Lung (tissue), 12 donors: Measurements from ENCODE around the gene CDH4. TPM values are rescaled to one million over a fixed set of nuclear protein-coding genes. Genes with fewer than 3 reads are reported as not detected.

Experiments
- ATAC-seq: fragments of 200-7000 bp; cut with Tn5 transposase; one replicate; pipeline ENCODE4 v1.9.1; 2020; ENCODE audit warnings: moderate number of reproducible peaks; ENCODE audit not compliant: insufficient read depth, low FRiP score
- DNase-seq, 3 donors: peaks; one replicate each; pipeline ENCODE4 v3.0.0-alpha.2; 2013 to 2017
- H3K27ac ChIP-seq, 2 donors: one replicate each; pipeline ENCODE4 v1.5.1; 2013; ENCODE audit warnings: mild to moderate bottlenecking in 2 of 2, moderate library complexity in 2 of 2, control low read depth in 1 of 2, inconsistent platforms in 1 of 2, low read depth in 1 of 2, low read length in 1 of 2
- H3K27me3 ChIP-seq, 3 donors: one replicate each; pipeline ENCODE4 v1.5.1; 2013; ENCODE audit warnings: low read length in 2 of 3; ENCODE audit not compliant: control insufficient read depth in 3 of 3, insufficient read depth in 3 of 3
- H3K36me3 ChIP-seq, 4 donors: one replicate each; pipeline ENCODE4 v1.5.1; 2013; ENCODE audit warnings: low read length in 4 of 4, mild to moderate bottlenecking in 1 of 4, moderate library complexity in 1 of 4; ENCODE audit not compliant: control insufficient read depth in 4 of 4, insufficient read depth in 4 of 4
- H3K4me1 ChIP-seq, 5 donors: one replicate each; pipeline ENCODE4 v1.5.1; 2013; ENCODE audit warnings: low read length in 5 of 5, mild to moderate bottlenecking in 2 of 5, moderate library complexity in 1 of 5; ENCODE audit not compliant: control insufficient read depth in 5 of 5, insufficient read depth in 5 of 5
- H3K4me3 ChIP-seq: one replicate; pipeline ENCODE4 v1.5.1; 2013; ENCODE audit warnings: mild to moderate bottlenecking, control low read depth, moderate library complexity
- H3K9ac ChIP-seq, 2 donors: one replicate each; pipeline ENCODE4 v1.5.1; 2013; ENCODE audit warnings: low read length in 2 of 2, control low read depth in 1 of 2; ENCODE audit not compliant: insufficient read depth in 1 of 2
- H3K9me3 ChIP-seq, 4 donors: one replicate each; pipeline ENCODE4 v1.5.1; 2013; ENCODE audit warnings: low read length in 3 of 4, mild to moderate bottlenecking in 1 of 4, moderate library complexity in 1 of 4; ENCODE audit not compliant: control insufficient read depth in 4 of 4, insufficient read depth in 3 of 4
- WGBS, 2 donors: extraction: QIAGEN DNeasy Blood & Tissue Kit; methylation state at CpG; one replicate each; pipeline ENCODE4 v1.1.7; 2013; 5-methylcytosine and 5-hydroxymethylcytosine counted together
- polyA plus RNA-seq, 2 donors: library from polyadenylated mRNA; stranded (reverse); fragments of 200-250 nt; gene quantifications; one replicate each; pipeline ENCODE4 v1.2.1, GENCODE V29; 2013
- total RNA-seq, 2 donors: library from RNA; depleted of rRNA in 1 of 2; stranded (reverse); fragments of >200 nt in 1 of 2; gene quantifications; one replicate each; pipeline ENCODE4 v1.2.1, GENCODE V29; 2014 to 2021
- TF ChIP-seq, protein P1 (sequence below): IDR thresholded peaks from 2 replicates; pipeline ENCODE4 v1.5.1; 2012; ENCODE audit warnings: mild to moderate bottlenecking; ENCODE audit errors: control extremely low read depth, extremely low read depth
- donor health status: control.
- donor health status: control.
- donor health status: Bipolar disorder and iron deficiency.
- donor health status: healthy.
- donor health status: DM: yes; HTN: yes; CAD: no.

Gene CDH4
- total and polyA plus RNA-seq, 4 donors, result 0.10 to 2.1 (median 0.34) TPM

DNA sequence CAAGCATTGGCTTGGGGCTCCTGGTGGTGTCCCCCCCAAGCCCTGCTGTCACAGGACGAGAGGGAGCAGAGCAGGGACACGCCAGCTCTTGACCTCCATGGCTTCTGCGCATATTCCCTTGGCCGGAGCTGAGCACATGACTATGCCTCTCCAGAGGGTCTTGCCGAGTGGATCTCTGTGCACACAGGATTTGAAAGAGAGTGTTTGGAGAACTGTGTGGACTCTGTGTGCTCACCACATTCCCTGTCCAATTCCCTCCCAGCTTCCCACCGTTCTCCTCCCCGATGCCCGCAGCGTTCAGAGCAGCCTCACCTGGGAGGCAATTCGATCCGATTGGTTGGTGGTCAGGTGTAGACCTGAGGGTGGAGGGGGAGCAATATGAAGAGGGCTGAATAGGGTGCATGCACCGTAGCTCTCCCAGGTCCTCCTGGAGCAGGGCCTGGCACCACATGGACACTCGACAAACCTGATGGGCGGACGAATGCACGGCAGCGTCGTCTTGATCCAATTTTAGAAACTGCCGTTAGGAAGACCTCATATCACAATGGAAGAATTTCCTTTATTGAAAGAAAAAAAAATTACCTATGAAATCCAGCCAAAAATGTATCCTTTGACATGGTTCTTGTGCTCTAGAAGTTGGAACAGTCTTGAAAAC lies 287.8 kb downstream of the CDH4 start:
- ATAC-seq, result no peak

DNA sequence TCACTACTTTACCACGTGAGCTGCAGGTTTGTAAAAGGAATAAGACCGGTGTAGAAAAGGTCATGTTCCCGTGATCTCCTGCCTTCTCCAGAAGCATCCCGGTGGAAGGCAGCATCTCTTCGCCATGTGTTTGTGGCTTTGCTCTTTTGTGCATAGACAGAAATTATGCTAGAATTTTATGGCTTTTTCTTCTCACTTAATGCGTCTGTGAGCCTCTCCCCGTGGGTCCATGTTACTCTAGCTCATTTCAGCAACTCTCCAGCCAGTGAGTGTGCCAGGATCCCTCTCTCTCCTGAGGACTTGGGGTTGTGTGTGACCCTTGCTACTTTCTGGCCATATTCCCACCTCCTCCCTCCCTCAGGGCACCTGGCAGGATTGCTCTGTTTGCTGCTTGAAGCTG lies 289.5 kb downstream of the CDH4 start:
- no peaks in the 10 kb centered on the region for H3K9me3 ChIP-seq
- H3K36me3 ChIP-seq, result no peaks in the 10 kb centered on the region
- no peak overlapping the region for H3K27ac ChIP-seq
- H3K4me1 ChIP-seq, result no peaks in the 10 kb centered on the region
- DNase-seq (no peak), ATAC-seq (no peak)
- WGBS, 2 donors, result 89 to 90% methylated on average over 7 of the region's 7 CpGs
- H3K27me3 ChIP-seq, result peaks cover 0 to 9% (median 0%) of the 10 kb centered on the region in 3 donors
- TF ChIP-seq, protein P1, sequence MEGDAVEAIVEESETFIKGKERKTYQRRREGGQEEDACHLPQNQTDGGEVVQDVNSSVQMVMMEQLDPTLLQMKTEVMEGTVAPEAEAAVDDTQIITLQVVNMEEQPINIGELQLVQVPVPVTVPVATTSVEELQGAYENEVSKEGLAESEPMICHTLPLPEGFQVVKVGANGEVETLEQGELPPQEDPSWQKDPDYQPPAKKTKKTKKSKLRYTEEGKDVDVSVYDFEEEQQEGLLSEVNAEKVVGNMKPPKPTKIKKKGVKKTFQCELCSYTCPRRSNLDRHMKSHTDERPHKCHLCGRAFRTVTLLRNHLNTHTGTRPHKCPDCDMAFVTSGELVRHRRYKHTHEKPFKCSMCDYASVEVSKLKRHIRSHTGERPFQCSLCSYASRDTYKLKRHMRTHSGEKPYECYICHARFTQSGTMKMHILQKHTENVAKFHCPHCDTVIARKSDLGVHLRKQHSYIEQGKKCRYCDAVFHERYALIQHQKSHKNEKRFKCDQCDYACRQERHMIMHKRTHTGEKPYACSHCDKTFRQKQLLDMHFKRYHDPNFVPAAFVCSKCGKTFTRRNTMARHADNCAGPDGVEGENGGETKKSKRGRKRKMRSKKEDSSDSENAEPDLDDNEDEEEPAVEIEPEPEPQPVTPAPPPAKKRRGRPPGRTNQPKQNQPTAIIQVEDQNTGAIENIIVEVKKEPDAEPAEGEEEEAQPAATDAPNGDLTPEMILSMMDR, result no peak
- no peak overlapping the region for H3K4me3 ChIP-seq
- no peak overlapping the region for H3K9ac ChIP-seq

More for the DNA sequence above, 287.8 kb downstream of the CDH4 start:
- WGBS, 2 donors, result 86 to 91% methylated on average over 19 of the region's 19 CpGs
- DNase-seq, result no peak
- Histone ChIP-seq H3K4me3 (no peak overlapping the region), H3K9me3 (no peaks in the 10 kb centered on the region), H3K4me1 (no peaks in the 10 kb centered on the region), H3K27me3 (peaks cover 0 to 3% (median 0%) of the 10 kb centered on the region in 3 donors), H3K36me3 (no peaks in the 10 kb centered on the region), H3K9ac (no peak overlapping the region), H3K27ac (no peak overlapping the region)
- TF ChIP-seq, protein P1, result no peak

DNA sequence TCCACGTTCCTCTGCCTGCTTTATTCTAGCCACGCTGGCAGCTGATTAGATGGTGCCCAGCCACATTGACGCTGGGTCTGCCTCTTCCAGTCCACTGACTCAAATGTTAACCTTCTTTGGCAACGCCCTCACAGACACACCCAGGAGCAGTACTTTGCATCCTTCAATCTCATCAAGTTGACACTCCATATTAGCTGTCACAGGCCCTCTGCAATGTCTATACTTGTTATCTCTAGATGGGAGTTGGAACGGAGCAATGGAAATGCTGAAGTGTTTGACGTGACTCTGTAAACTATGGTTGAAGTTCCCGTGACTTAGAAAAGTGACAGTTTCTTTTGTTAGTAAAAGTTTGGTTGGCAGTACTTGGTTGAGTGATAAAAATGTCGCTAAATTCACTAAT lies 291.0 kb downstream of the CDH4 start:
- H3K9me3 ChIP-seq, result no peaks in the 10 kb centered on the region
- no peaks in the 10 kb centered on the region for H3K36me3 ChIP-seq
- no peak overlapping the region for H3K4me3 ChIP-seq
- ATAC-seq, result no peak
- no peak overlapping the region for H3K27ac ChIP-seq
- 53 to 76% methylated on average over 8 of the region's 8 CpGs for WGBS, 2 donors
- peaks cover 0 to 9% (median 0%) of the 10 kb centered on the region in 3 donors for H3K27me3 ChIP-seq
- DNase-seq, result peak in 1 of 3 donors; percentile 6
- TF ChIP-seq, protein P1, result no peak
- no peaks in the 10 kb centered on the region for H3K4me1 ChIP-seq
- H3K9ac ChIP-seq, result no peak overlapping the region
